ENCODE data around the gene UBALD2. TPM values are rescaled to one million over a fixed set of nuclear protein-coding genes. Genes with fewer than 3 reads are reported as not detected.

Gene UBALD2
- polyA plus RNA-seq, 1 donor from 2014 or later: 7.5 TPM

DNA sequence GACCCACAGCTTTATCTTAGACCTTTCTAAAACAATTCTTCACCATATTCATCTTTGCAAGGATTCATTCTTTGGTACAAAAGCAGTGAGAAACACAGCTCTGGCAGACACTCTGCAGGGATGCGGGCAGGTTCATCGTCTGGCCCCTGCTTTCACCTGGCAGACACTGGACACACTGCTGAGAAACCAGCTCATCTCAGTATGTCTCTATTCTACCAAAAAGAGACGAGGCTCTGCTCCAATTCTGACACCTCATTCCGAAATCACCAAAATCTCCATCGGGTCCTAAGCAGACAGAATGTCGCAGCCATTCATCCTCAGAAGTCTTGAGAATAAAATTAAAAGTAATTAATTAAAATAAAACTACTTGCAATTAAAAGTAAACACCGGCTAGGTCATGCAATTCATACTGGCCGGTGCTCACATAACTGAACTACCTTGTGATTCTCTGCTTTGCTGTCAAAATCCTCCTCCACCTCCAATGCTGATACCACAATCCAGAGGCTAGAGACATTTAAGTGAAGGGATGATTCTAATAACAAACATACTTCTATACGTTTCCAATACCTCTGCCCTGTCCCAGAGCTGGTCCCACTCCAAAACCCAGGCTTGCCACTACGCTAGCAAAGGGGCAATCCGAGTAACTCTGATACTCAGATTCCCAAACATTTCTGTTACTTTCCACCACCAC is 26.2 kb upstream of the UBALD2 start:
- no peaks in the 10 kb centered on the region for H3K9me2 ChIP-seq (ENCODE audit: insufficient read depth, low read length)
- H3K79me2 ChIP-seq (replicated peaks; ENCODE audit: insufficient read depth, low read length): peaks cover 23% of the 10 kb centered on the region
- H2AFZ ChIP-seq (ENCODE audit: low read depth, low read length): no peak overlapping the region
- peak overlapping the region; percentile 93 for H3K4me3 ChIP-seq (ENCODE audit: low read length)
- H3K4me2 ChIP-seq (ENCODE audit: low read length): peak overlapping the region; percentile 78
- H3K9ac ChIP-seq (ENCODE audit: low read length): peak overlapping the region; percentile 81
- H3K27ac ChIP-seq (ENCODE audit: low read length): no peak overlapping the region
- H3K36me3 ChIP-seq (ENCODE audit: insufficient read depth, low read length): no peaks in the 10 kb centered on the region
- H4K20me1 ChIP-seq (ENCODE audit: insufficient read depth): no peaks in the 10 kb centered on the region
- TF ChIP-seq MXI1 (conservative IDR thresholded peaks at IDR 0.05; ENCODE audit: poor library complexity, severe bottlenecking) (no peak), SMC3 (conservative IDR thresholded peaks at IDR 0.05; ENCODE audit: poor library complexity) (no peak), EZH2 (IDR thresholded peaks at IDR 0.05; ENCODE audit: borderline replicate concordance, insufficient read depth, low read length, poor library complexity, severe bottlenecking) (no peak), EP300 (conservative IDR thresholded peaks at IDR 0.05; ENCODE audit: poor library complexity, severe bottlenecking) (no peak), RAD21 (conservative IDR thresholded peaks at IDR 0.05) (no peak), POLR2AphosphoS5 (IDR thresholded peaks at IDR 0.05) (no peak), TAF1 (IDR thresholded peaks at IDR 0.05; ENCODE audit: low read depth) (no peak)
- TF ChIP-seq, protein P1, sequence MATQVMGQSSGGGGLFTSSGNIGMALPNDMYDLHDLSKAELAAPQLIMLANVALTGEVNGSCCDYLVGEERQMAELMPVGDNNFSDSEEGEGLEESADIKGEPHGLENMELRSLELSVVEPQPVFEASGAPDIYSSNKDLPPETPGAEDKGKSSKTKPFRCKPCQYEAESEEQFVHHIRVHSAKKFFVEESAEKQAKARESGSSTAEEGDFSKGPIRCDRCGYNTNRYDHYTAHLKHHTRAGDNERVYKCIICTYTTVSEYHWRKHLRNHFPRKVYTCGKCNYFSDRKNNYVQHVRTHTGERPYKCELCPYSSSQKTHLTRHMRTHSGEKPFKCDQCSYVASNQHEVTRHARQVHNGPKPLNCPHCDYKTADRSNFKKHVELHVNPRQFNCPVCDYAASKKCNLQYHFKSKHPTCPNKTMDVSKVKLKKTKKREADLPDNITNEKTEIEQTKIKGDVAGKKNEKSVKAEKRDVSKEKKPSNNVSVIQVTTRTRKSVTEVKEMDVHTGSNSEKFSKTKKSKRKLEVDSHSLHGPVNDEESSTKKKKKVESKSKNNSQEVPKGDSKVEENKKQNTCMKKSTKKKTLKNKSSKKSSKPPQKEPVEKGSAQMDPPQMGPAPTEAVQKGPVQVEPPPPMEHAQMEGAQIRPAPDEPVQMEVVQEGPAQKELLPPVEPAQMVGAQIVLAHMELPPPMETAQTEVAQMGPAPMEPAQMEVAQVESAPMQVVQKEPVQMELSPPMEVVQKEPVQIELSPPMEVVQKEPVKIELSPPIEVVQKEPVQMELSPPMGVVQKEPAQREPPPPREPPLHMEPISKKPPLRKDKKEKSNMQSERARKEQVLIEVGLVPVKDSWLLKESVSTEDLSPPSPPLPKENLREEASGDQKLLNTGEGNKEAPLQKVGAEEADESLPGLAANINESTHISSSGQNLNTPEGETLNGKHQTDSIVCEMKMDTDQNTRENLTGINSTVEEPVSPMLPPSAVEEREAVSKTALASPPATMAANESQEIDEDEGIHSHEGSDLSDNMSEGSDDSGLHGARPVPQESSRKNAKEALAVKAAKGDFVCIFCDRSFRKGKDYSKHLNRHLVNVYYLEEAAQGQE (IDR thresholded peaks at IDR 0.05; ENCODE audit: borderline replicate concordance): no peak
- TF ChIP-seq, protein P2, sequence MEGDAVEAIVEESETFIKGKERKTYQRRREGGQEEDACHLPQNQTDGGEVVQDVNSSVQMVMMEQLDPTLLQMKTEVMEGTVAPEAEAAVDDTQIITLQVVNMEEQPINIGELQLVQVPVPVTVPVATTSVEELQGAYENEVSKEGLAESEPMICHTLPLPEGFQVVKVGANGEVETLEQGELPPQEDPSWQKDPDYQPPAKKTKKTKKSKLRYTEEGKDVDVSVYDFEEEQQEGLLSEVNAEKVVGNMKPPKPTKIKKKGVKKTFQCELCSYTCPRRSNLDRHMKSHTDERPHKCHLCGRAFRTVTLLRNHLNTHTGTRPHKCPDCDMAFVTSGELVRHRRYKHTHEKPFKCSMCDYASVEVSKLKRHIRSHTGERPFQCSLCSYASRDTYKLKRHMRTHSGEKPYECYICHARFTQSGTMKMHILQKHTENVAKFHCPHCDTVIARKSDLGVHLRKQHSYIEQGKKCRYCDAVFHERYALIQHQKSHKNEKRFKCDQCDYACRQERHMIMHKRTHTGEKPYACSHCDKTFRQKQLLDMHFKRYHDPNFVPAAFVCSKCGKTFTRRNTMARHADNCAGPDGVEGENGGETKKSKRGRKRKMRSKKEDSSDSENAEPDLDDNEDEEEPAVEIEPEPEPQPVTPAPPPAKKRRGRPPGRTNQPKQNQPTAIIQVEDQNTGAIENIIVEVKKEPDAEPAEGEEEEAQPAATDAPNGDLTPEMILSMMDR (IDR thresholded peaks at IDR 0.05; ENCODE audit: poor library complexity, severe bottlenecking): no peak
- H3K27me3 ChIP-seq (ENCODE audit: insufficient read depth, low read depth, low read length): no peaks in the 10 kb centered on the region
- H3F3A ChIP-seq (ENCODE audit: insufficient read depth, low read length, poor library complexity, severe bottlenecking): no peaks in the 10 kb centered on the region
- H3K9me3 ChIP-seq (ENCODE audit: low read length): no peaks in the 10 kb centered on the region

DNA sequence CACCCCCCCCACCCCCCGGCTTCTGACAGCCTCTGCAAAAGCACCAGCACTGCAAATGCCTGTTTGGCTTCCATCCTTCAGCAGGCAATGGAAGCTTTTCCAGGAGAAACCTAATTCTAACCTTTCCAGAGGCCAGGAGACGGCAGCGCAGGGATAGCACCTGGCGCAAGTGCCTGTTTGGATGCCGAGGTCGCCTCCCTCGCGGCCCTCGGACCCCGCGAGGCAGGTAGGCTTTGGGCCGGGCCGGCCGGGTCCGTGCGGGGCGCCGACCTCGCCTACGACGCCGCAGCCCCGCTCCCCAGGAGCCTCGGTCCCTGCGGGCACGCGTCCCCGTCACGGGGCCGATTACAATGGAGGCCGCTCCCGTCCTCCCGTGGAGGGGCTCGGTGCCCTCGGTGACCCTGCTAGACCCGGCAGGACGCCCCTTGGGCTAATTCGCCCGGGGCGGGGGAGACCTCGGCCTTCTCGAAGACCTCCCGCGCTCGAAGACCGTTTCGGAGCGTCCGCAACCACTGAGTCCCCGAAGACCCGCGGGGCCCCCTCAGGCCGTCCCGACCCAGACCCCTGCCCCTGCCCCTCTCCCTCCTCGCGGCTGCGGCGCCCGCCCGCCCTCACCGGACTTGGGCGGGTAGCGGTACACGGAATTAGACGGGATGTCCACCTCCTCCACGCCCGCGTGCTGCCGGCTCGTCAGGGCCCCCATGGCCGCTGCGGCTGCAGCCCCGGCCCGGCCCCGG is 25.4 kb upstream of the UBALD2 start:
- Histone ChIP-seq H3K27me3 (ENCODE audit: insufficient read depth, low read depth, low read length) (no peaks in the 10 kb centered on the region), H2AFZ (ENCODE audit: low read depth, low read length) (peak overlapping the region; percentile 65), H3K36me3 (ENCODE audit: insufficient read depth, low read length) (no peaks in the 10 kb centered on the region), H3K4me2 (ENCODE audit: low read length) (peak overlapping the region; percentile 78), H3F3A (ENCODE audit: insufficient read depth, low read length, poor library complexity, severe bottlenecking) (no peaks in the 10 kb centered on the region), H3K79me2 (replicated peaks; ENCODE audit: insufficient read depth, low read length) (peaks cover 20% of the 10 kb centered on the region), H3K9me3 (ENCODE audit: low read length) (no peaks in the 10 kb centered on the region), H3K9me2 (ENCODE audit: insufficient read depth, low read length) (no peaks in the 10 kb centered on the region), H3K27ac (ENCODE audit: low read length) (peak overlapping the region; percentile 42), H4K20me1 (ENCODE audit: insufficient read depth) (no peaks in the 10 kb centered on the region), H3K4me3 (ENCODE audit: low read length) (peak overlapping the region; percentile 93), H3K9ac (ENCODE audit: low read length) (peak overlapping the region; percentile 81)
- TF ChIP-seq MXI1 (conservative IDR thresholded peaks at IDR 0.05; ENCODE audit: poor library complexity, severe bottlenecking) (peak; percentile 32), SMC3 (conservative IDR thresholded peaks at IDR 0.05; ENCODE audit: poor library complexity) (no peak), TAF1 (IDR thresholded peaks at IDR 0.05; ENCODE audit: low read depth) (peak; percentile 6), EP300 (conservative IDR thresholded peaks at IDR 0.05; ENCODE audit: poor library complexity, severe bottlenecking) (no peak)
- TF ChIP-seq, protein P2 (IDR thresholded peaks at IDR 0.05; ENCODE audit: poor library complexity, severe bottlenecking): no peak
- TF ChIP-seq, protein P1 (IDR thresholded peaks at IDR 0.05; ENCODE audit: borderline replicate concordance): no peak
